GM19463 (cell line): ENCODE results near the gene MED26.
"Not testable (repeated sequence)": the region's sequence is repeated elsewhere in the genome, so short reads cannot be mapped to it uniquely, and the experiment has no call there.

Source experiments
- ATAC-seq: cut with Tn5 transposase; IDR thresholded peaks from one replicate; pipeline ENCODE4 v1.9.1; 2021; ENCODE audit warnings: mild to moderate bottlenecking, moderate library complexity; ENCODE audit not compliant: unreplicated experiment

The MED26 gene, protein sequence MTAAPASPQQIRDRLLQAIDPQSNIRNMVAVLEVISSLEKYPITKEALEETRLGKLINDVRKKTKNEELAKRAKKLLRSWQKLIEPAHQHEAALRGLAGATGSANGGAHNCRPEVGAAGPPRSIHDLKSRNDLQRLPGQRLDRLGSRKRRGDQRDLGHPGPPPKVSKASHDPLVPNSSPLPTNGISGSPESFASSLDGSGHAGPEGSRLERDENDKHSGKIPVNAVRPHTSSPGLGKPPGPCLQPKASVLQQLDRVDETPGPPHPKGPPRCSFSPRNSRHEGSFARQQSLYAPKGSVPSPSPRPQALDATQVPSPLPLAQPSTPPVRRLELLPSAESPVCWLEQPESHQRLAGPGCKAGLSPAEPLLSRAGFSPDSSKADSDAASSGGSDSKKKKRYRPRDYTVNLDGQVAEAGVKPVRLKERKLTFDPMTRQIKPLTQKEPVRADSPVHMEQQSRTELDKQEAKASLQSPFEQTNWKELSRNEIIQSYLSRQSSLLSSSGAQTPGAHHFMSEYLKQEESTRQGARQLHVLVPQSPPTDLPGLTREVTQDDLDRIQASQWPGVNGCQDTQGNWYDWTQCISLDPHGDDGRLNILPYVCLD

GRCh38 chr19:16628183-16628983 is at the start of gene MED26:
Gene MED26 (minus strand): TSS chr19:16628204. CDS start chr19:16627943, 261 bp downstream.
- ATAC-seq = peak; percentile 91

- ATAC-seq = no peak
These were observed 49.1 kb upstream of the MED26 start for GRCh38 chr19:16677055-16677454.

GRCh38 chr19:16676101-16676798 is 48.2 kb upstream of the MED26 start:
- ATAC-seq = no peak

GRCh38 chr19:16673839-16674238 is 45.8 kb upstream of the MED26 start:
- ATAC-seq = not testable (repeated sequence)

GRCh38 chr19:16673231-16673630 is 45.2 kb upstream of the MED26 start:
- ATAC-seq = no peak

GRCh38 chr19:16671652-16672274 is 43.8 kb upstream of the MED26 start:
- no peak for ATAC-seq

DNA sequence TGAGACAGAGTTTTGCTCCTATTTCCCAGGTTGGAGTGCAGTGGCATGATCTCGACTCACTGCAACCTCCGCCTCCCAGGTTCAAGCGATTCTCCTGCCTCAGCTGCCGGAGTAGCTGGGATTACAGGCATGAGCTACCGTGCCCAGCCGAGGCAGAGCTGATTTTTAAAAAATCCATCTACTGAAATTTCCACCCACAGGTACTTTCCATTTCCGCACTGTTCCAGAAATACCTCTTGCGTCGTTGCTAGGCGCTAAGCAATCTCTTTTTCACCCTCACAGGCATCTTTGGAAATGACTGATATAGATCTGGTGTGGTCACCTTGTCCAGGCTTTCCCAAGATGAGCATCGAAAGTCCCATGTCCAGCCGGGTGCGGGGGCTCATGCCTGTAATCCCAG is 42.3 kb upstream of the MED26 start:
- ATAC-seq = no peak

DNA sequence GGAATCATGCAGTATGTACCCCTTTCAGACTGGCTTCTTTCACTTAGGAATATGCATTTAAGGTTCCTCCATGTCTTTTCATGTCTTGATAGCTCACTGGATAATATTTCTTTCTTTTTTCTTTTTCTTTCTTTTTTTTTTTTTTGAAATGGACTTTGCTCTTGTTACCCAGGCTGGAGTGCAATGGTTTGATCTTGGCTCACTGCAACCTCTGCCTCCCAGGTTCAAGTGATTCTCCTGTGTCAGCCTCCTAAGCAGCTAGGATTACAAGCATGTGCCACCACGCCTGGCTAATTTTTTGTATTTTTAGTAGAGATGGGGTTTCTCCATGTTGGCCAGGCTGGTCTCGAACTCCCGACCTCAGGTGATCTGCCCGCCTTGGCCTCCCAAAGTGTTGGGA is 40.7 kb upstream of the MED26 start:
- ATAC-seq = not testable (repeated sequence)

GRCh38 chr19:16668176-16668575 is 40.2 kb upstream of the MED26 start:
- ATAC-seq = no peak

- ATAC-seq = no peak
These were observed 33.6 kb upstream of the MED26 start for GRCh38 chr19:16661480-16662034.

DNA sequence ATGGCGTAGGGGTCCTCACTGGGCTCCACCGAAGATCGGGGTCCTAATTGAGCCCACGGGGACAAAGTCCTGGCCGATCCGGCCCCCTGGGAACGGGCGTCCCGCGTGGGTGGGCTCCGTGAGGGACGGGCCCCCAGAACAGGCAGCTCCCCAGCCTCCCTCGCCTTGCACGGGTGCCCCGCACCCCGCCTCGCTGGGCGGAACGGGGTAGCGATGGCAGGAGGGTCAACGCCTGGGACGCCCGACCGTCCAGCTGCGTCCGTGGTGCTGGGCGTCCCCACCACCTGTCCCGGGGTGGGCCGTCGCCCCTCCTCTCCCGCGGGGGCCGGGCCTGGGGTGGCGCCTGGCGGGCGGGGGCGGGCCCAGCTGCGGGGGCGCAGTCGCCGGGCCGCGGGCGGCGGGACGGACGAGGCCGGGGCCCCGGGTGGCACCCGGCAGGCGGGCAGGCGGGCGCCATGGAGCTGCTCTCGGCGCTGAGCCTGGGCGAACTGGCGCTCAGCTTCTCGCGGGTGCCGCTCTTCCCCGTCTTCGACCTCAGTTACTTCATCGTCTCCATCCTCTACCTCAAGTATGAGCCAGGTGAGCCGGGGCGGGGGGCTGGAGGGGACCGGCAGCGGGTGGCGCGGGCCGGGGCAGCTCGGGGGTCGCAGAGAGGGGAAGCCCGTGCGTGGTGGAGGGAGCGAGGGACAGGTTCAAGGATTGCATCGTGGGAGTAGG is 32.9 kb upstream of the MED26 start, which contains the start of gene TMEM38A:
TMEM38A (plus strand) TSS at position 377 of the 717 bp plus-strand sequence; CDS start at position 456, 79 bp downstream.
- no peak for ATAC-seq

DNA sequence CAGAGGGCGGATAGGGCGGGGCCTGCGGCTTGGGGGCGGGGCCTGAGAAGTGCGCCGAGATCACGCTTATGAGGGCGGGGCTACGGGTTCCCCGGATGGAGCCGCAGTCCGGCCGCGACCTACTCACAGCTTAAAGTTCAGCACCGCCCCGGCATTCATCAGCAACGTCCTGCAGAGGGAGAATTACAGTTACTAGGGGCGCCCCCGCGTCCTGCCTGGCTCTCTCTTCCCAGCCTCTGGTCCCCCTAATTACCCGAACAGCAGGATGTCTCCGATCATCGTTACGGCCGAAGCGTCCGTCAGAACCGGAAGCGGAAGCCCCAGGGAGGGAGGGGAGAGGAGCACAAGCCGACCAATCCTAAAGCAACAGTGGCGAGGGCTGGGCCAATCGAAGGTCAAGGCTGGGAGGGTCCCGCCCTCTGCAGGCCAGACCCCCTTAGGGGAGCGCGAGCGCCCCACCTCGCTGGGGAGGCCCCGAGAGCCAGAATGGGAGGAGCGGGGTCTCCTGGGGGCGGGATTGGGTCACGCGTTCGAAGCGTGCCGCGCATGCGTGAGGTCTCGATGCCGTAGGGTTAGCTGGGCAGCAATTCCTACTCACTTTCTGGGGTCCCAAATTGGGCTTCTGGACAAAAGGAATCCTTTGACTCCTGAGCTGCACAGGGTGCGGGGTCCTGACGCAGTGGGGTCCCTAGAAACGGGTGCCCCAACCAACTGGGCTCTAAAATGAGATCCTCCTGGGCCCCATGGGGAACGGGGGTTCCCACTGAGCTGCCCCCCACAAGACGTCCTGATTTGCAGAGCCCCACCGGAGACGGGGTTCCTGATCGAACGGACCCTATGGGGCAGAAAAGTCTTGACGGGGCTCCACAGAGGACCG is 32.1 kb upstream of the MED26 start, which contains the start of gene SMIM7:
SMIM7 (minus strand) TSS at position 313 of the 877 bp plus-strand sequence; CDS start at position 279, 34 bp downstream.
- ATAC-seq = peak; percentile 95

- no peak for ATAC-seq
These were observed 31.4 kb upstream of the MED26 start for GRCh38 chr19:16659464-16659831.

GRCh38 chr19:16657384-16657783 is 29.4 kb upstream of the MED26 start:
- no peak for ATAC-seq

DNA sequence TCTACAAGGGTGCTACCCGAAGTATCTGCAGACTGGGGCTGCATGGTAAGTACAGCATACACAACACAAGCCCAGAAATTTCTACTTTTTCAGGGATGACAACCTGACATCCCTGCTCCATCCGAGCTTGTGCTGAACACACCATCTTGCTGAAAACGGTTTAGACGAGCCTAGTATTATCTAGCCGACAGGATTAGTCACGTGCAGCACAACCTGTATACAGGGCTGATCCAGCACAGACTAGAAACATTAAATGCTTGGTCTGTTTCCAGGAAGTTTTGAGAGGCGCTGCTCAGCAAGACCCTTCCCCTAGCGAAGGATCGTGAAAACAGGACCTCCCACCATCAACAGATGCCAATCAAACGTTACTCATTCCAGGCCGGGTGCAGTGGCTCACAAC is 27.7 kb upstream of the MED26 start:
- ATAC-seq = no peak

DNA sequence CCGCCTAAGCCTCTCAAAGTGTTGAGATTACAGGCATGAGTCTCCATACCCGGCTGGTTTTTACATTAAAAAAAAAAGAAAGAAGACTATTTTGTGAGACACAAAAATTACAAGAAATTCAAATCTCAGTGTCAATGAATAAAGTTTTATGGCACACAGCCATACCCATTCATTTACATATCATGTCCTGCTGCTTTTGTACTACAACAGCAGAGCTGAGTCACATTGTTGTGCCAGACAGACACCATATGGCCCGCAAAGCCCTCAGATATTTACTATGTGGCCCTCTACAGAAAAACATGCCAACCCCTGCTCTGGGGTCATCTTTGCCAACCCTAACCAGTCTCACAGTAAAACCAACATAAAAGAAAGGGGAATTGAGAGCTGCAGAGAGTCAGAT is 26.6 kb upstream of the MED26 start:
- no peak for ATAC-seq

- ATAC-seq = no peak
These were observed 26.1 kb upstream of the MED26 start for GRCh38 chr19:16654140-16654539.

DNA sequence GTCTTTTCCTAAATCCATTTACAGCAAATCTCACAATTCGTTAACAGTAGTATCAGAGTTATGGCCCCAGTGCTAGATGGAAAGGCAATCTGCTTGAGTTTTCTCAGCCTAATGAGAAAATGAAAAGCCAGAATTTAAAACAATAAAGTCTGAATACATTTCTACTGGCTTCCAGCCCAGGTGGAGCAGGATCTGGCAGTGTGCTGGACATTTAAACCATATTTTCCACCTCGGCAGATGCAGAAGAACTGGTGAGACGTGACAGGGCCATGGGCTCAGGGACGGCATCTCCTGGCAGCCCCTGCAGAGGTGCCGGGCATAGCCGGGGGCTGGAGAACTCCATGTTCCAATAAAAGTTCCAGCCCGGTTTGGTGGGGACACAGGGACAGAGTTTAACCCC is 24.9 kb upstream of the MED26 start:
- ATAC-seq = no peak
